HepG2 (cell line): ENCODE data around the gene METTL1. TPM values are rescaled to one million over a fixed set of nuclear protein-coding genes. Genes with fewer than 3 reads are reported as not detected.
A peak's percentile ranks its signal among the peaks of the same experiment; 100 is the strongest.

Experiments
- ATAC-seq: fragments of 200-7000 bp; cut with Tn5 transposase; 3 replicates; pipeline ENCODE4 v1.9.1; 2020; ENCODE audit warnings: mild to moderate bottlenecking, moderate library complexity
- BruUV-seq: library from RNA; stranded (reverse); fragments of 400-500 nt; replicated peaks from 2 replicates; lab custom pipeline; 2021; lab: Mats Ljungman, UMichigan
- CTCF ChIA-PET: fragments of 300-600 bp; formaldehyde crosslinking; extraction: SDS; loops from one replicate; lab custom pipeline; 2021; ENCODE audit warnings: low total read pairs, inconsistent platforms, low intra/inter-chr PET ratio; lab: Yijun Ruan, JAX
- POLR2A ChIA-PET: fragments of 350-600 bp; sonication (Branson Sonifier 250); formaldehyde crosslinking; loops from one replicate; lab custom pipeline; 2020; ENCODE audit warnings: antibody characterized with exemption, inconsistent platforms; lab: Yijun Ruan, JAX
- DNase-seq: peaks from one replicate; pipeline ENCODE4 v3.0.0-alpha.2; 2015; ENCODE audit warnings: low spot score
- FAIRE-seq: peaks from 3 replicates; lab custom pipeline; 2011; peaks lifted over from hg19 to GRCh38; lab: Jason Lieb, UNC
- H2AFZ ChIP-seq: one replicate; pipeline ENCODE4 v1.6.1; 2011; ENCODE audit warnings: low read length, inconsistent platforms
- H3K27ac ChIP-seq: fragments of 300-600 bp; 3 replicates; pipeline ENCODE4 v1.8.0; 2011; ENCODE audit warnings: mixed run types, mild to moderate bottlenecking, mixed read lengths, low read length, inconsistent platforms; ENCODE audit not compliant: insufficient read depth; ENCODE audit errors: extremely low read length
- H3K27me3 ChIP-seq, 2 experiments: fragments of 200-600 bp in 1 of 2; 2 replicates in 1 of 2; 3 replicates in 1 of 2; pipeline versions ENCODE4 v1.6.0 to v1.8.0; 2011; ENCODE audit warnings: low read length in 2 of 2, mild to moderate bottlenecking in 2 of 2, moderate library complexity in 2 of 2, inconsistent platforms in 1 of 2; ENCODE audit not compliant: insufficient read depth in 2 of 2, control insufficient read depth in 1 of 2
- H3K36me3 ChIP-seq, 2 experiments: fragments of 200-600 bp in 1 of 2; replicated peaks in 1 of 2; 2 replicates in 1 of 2; 3 replicates in 1 of 2; pipeline versions ENCODE4 v1.5.1 to v1.8.0; 2011; ENCODE audit warnings: low read length in 2 of 2, inconsistent platforms in 1 of 2; ENCODE audit not compliant: insufficient read depth in 2 of 2, control insufficient read depth in 1 of 2
- H3K4me1 ChIP-seq: 2 replicates; pipeline ENCODE4 v1.5.1; 2012; ENCODE audit warnings: low read length, inconsistent platforms; ENCODE audit not compliant: insufficient read depth
- H3K4me2 ChIP-seq: 2 replicates; pipeline ENCODE4 v1.6.0; 2011; ENCODE audit warnings: low read depth, low read length, inconsistent platforms
- H3K4me3 ChIP-seq, 3 experiments: fragments of 200-600 bp in 1 of 3; sonication (generic), shearing (Covaris generic) in 1 of 3; replicated peaks in 1 of 3; 2 replicates each; pipeline ENCODE4 v1.5.1; 2011 to 2016; ENCODE audit warnings: low read length in 3 of 3, inconsistent platforms in 2 of 3, low read depth in 2 of 3, mild to moderate bottlenecking in 2 of 3, control low read depth in 1 of 3, mixed read lengths in 1 of 3; ENCODE audit not compliant: insufficient read depth in 1 of 3
- H3K79me2 ChIP-seq: one replicate; pipeline ENCODE4 v1.6.1; 2011; ENCODE audit warnings: low read length, inconsistent platforms; ENCODE audit not compliant: insufficient read depth
- H3K9ac ChIP-seq: 2 replicates; pipeline ENCODE4 v1.6.0; 2011; ENCODE audit warnings: mild to moderate bottlenecking, low read depth, low read length, inconsistent platforms; ENCODE audit not compliant: insufficient read depth
- H3K9me3 ChIP-seq: 2 replicates; pipeline ENCODE4 v1.5.1; 2012; ENCODE audit warnings: mild to moderate bottlenecking, low read length
- H4K20me1 ChIP-seq: 2 replicates; pipeline ENCODE4 v1.6.0; 2011; ENCODE audit warnings: inconsistent platforms, mild to moderate bottlenecking, low read length, moderate library complexity; ENCODE audit not compliant: insufficient read depth
- HNF4G ChIP-seq, 2 experiments: sonication (generic) in 1 of 2; formaldehyde crosslinking in 1 of 2; IDR thresholded peaks; 2 replicates each; pipeline versions ENCODE4 v1.4.0 to v1.6.1; 2011 to 2020; ENCODE audit warnings: borderline replicate concordance in 2 of 2, low read depth in 2 of 2, mild to moderate bottlenecking in 2 of 2, low read length in 1 of 2, missing genetic modification reagents in 1 of 2, moderate library complexity in 1 of 2
- ZBED4 ChIP-seq: sonication (generic); formaldehyde crosslinking; IDR thresholded peaks from 2 replicates; pipeline ENCODE4 v1.4.0; 2020; ENCODE audit warnings: missing genetic modification reagents, borderline replicate concordance
- ZNF274 ChIP-seq: sonication (generic); formaldehyde crosslinking; IDR thresholded peaks from 2 replicates; pipeline ENCODE4 v1.5.1; 2020; ENCODE audit warnings: mild to moderate bottlenecking, missing genetic modification reagents
- ZNF605 ChIP-seq: sonication (generic); formaldehyde crosslinking; IDR thresholded peaks from 2 replicates; pipeline ENCODE4 v1.8.0; 2022; ENCODE audit warnings: mild to moderate bottlenecking, missing genetic modification reagents
- WGBS: methylation state at CpG from one replicate; pipeline ENCODE4 v1.1.6; 2017; ENCODE audit warnings: low lambda C conversion rate; 5-methylcytosine and 5-hydroxymethylcytosine counted together
- in situ Hi-C: cut with HindIII; loops from 2 replicates; pipeline ENCODE4 v1.10.0; 2017; ENCODE audit warnings: low pct_unique_long_range_greater_than_20kb; ENCODE audit not compliant: extremely low pct_ligation_motif_present
- intact Hi-C: fragments of 100-400 bp; cut with micrococcal nuclease; formaldehyde crosslinking; loops from one replicate; pipeline ENCODE4 v1.10.0; 2022; ENCODE audit not compliant: unreplicated experiment
- polyA plus RNA-seq, 8 experiments: library from polyadenylated mRNA; depleted of rRNA in 3 of 8; stranded (reverse) in 7 of 8; unstranded in 1 of 8; fragments of >200 nt; fragmentation: Illumina TruSeq in 4 of 8; extraction: Trizol in 4 of 8; gene quantifications; 2 replicates each; pipeline versions ENCODE4 v1.2.1 to v1.2.3, GENCODE V29; 2011 to 2016; ENCODE audit warnings: low read depth in 4 of 8, missing spikeins in 1 of 8, mixed read lengths in 1 of 8; ENCODE audit not compliant: insufficient read depth in 1 of 8
- total RNA-seq, 5 experiments: library from RNA; depleted of rRNA; stranded (reverse); fragments of >200 nt; fragmentation: Illumina TruSeq; extraction: Trizol; gene quantifications; 2 replicates each; pipeline ENCODE4 v1.2.3, GENCODE V29; 2016; ENCODE audit warnings: low read depth in 1 of 5

Gene METTL1
- total and polyA plus RNA-seq, 2 of the 13 experiments (the other 11 are each of a cell fraction or from before 2014, with no cell fraction given), result 34.7 to 36.9 TPM

GRCh38 chr12:57775563-57776246 is 3.8 kb upstream of the METTL1 start:
- 86% methylated on average over 4 of the region's 4 CpGs for WGBS
- no peak overlapping the region for H3K27ac ChIP-seq
- intact Hi-C loops (no loop called here), in situ Hi-C loops (no loop called here)
- no peak overlapping the region for H3K4me3 ChIP-seq
- peaks cover 5 to 6% of the 10 kb centered on the region in 2 experiments for H3K36me3 ChIP-seq
- H4K20me1 ChIP-seq, result no peaks in the 10 kb centered on the region
- peaks cover 12% of the 10 kb centered on the region for H3K79me2 ChIP-seq
- no TSS peak for BruUV-seq
- H3K9ac ChIP-seq, result no peak overlapping the region
- H2AFZ ChIP-seq, result no peak overlapping the region
- no peaks in the 10 kb centered on the region; a peak in 1 of 5 replicates for H3K27me3 ChIP-seq
- no peak for DNase-seq
- no peak for ATAC-seq
- TF ChIP-seq ZBED4 (CRISPR knock-in tag), result no peak
- TF ChIP-seq ZNF605, result no peak
- TF ChIP-seq HNF4G (IDR thresholded peaks at IDR 0.05; ENCODE audit: borderline replicate concordance, low read depth, low read length), result no peak
- TF ChIP-seq HNF4G (CRISPR knock-in tag; IDR thresholded peaks at IDR 0.05; ENCODE audit: borderline replicate concordance, low read depth), result no peak
- TF ChIP-seq ZNF274 (CRISPR knock-in tag), result no peak
- ChIA-PET POLR2A (no interaction called here), CTCF (no interaction called here)
- FAIRE-seq, result peak; percentile 53
- H3K9me3 ChIP-seq, result no peaks in the 10 kb centered on the region
- H3K4me1 ChIP-seq, result peaks cover 17% of the 10 kb centered on the region
- H3K4me2 ChIP-seq, result no peak overlapping the region
